Keratinocyte (primary cell): Measurements from ENCODE around the gene HMCN1. TPM values are rescaled to one million over a fixed set of nuclear protein-coding genes. Genes with fewer than 3 reads are reported as not detected.
A peak's percentile ranks its signal among the peaks of the same experiment; 100 is the strongest.

Experiments
- DNase-seq: peaks from one replicate; pipeline ENCODE4 v3.0.0-alpha.2; 2011; ENCODE audit warnings: low read depth, missing footprints, low spot score
- FAIRE-seq: peaks from 2 replicates; lab custom pipeline; 2011; peaks lifted over from hg19 to GRCh38; lab: Jason Lieb, UNC
- H2AFZ ChIP-seq: 2 replicates; pipeline ENCODE4 v1.6.0; 2012; ENCODE audit warnings: low read length, control low read depth, inconsistent platforms; ENCODE audit not compliant: control insufficient read depth
- H3K27ac ChIP-seq: 2 replicates; pipeline ENCODE4 v1.5.1; 2011; ENCODE audit warnings: low read length; ENCODE audit not compliant: control insufficient read depth, insufficient read depth
- H3K27me3 ChIP-seq: 3 replicates; pipeline ENCODE4 v1.6.0; 2011; ENCODE audit warnings: low read length; ENCODE audit not compliant: control insufficient read depth, insufficient read depth; ENCODE audit errors: extremely low read depth
- H3K36me3 ChIP-seq, 2 experiments: 2 replicates in 1 of 2; 3 replicates in 1 of 2; pipeline ENCODE4 v1.5.1; 2011; ENCODE audit warnings: low read length in 2 of 2, mild to moderate bottlenecking in 1 of 2; ENCODE audit not compliant: control insufficient read depth in 2 of 2, insufficient read depth in 2 of 2; ENCODE audit errors: extremely low read depth in 1 of 2
- H3K4me1 ChIP-seq: 3 replicates; pipeline ENCODE4 v1.5.1; 2011; ENCODE audit warnings: low read length; ENCODE audit not compliant: control insufficient read depth, insufficient read depth; ENCODE audit errors: extremely low read depth
- H3K4me2 ChIP-seq: 3 replicates; pipeline ENCODE4 v1.6.0; 2011; ENCODE audit warnings: low read depth, low read length; ENCODE audit not compliant: control insufficient read depth, insufficient read depth; ENCODE audit errors: extremely low read depth
- H3K4me3 ChIP-seq, 3 experiments: fragments of 200-600 bp in 1 of 3; sonication (generic) in 1 of 3; 2 replicates in 2 of 3; 3 replicates in 1 of 3; pipeline ENCODE4 v1.5.1; 2011 to 2016; ENCODE audit warnings: low read length in 3 of 3, mild to moderate bottlenecking in 3 of 3, control low read depth in 2 of 3, inconsistent platforms in 1 of 3, low read depth in 1 of 3, mixed read lengths in 1 of 3, mixed run types in 1 of 3, moderate library complexity in 1 of 3; ENCODE audit not compliant: control insufficient read depth in 2 of 3, insufficient read depth in 2 of 3; ENCODE audit errors: extremely low read depth in 1 of 3
- H3K79me2 ChIP-seq: 2 replicates; pipeline ENCODE4 v1.6.0; 2012; ENCODE audit warnings: low read length; ENCODE audit not compliant: control insufficient read depth, insufficient read depth
- H3K9ac ChIP-seq: 3 replicates; pipeline ENCODE4 v1.6.0; 2011; ENCODE audit warnings: low read length; ENCODE audit not compliant: control insufficient read depth, insufficient read depth; ENCODE audit errors: extremely low read depth
- H3K9me1 ChIP-seq: 3 replicates; pipeline ENCODE4 v1.6.0; 2011; ENCODE audit warnings: low read length; ENCODE audit not compliant: control insufficient read depth, insufficient read depth; ENCODE audit errors: extremely low read depth
- H3K9me3 ChIP-seq: 2 replicates; pipeline ENCODE4 v1.5.1; 2012; ENCODE audit warnings: low read depth, low read length; ENCODE audit not compliant: control insufficient read depth
- H4K20me1 ChIP-seq: 3 replicates; pipeline ENCODE4 v1.6.0; 2011; ENCODE audit warnings: low read length; ENCODE audit not compliant: control insufficient read depth, insufficient read depth; ENCODE audit errors: extremely low read depth
- EZH2 ChIP-seq: IDR thresholded peaks from one replicate; pipeline ENCODE4 v1.6.1; 2012; ENCODE audit warnings: inconsistent platforms, mild to moderate bottlenecking, low read length, moderate library complexity
- dilution Hi-C: fragments of 300-500 bp; cut with MboI; formaldehyde crosslinking; loops from one replicate; pipeline ENCODE4 v1.7.0; 2020; ENCODE audit warnings: low sequenced_read_pairs; ENCODE audit not compliant: extremely low pct_ligation_motif_present
- polyA plus RNA-seq, 5 experiments: library from polyadenylated mRNA; depleted of rRNA in 3 of 5; stranded (reverse) in 3 of 5; stranded (forward) in 1 of 5; unstranded in 1 of 5; fragments of >200 nt; gene quantifications; 1 replicate in 1 of 5; 2 replicates in 3 of 5; 3 replicates in 1 of 5; pipeline versions ENCODE4 v1.2.1 to v1.2.3, GENCODE V29; 2011 to 2012; ENCODE audit warnings: missing spikeins in 2 of 5, low read depth in 1 of 5, low replicate concordance in 1 of 5
- TF ChIP-seq, protein P1 (sequence below), 3 experiments: IDR thresholded peaks in 1 of 3; conservative IDR thresholded peaks in 1 of 3; optimal IDR thresholded peaks in 1 of 3; 2 replicates in 2 of 3; 3 replicates in 1 of 3; pipeline versions ENCODE3 to v1.5.1; 2011; ENCODE audit warnings: low read length in 3 of 3, mild to moderate bottlenecking in 3 of 3, moderate library complexity in 2 of 3, control low read depth in 1 of 3, inconsistent platforms in 1 of 3; ENCODE audit not compliant: insufficient read depth in 2 of 3; ENCODE audit errors: extremely low read depth in 1 of 3

Gene HMCN1
- polyA plus RNA-seq, 1 donor (not counting 4 experiments of a cell fraction or from before 2014, with no cell fraction given), result 1.8 TPM

DNA sequence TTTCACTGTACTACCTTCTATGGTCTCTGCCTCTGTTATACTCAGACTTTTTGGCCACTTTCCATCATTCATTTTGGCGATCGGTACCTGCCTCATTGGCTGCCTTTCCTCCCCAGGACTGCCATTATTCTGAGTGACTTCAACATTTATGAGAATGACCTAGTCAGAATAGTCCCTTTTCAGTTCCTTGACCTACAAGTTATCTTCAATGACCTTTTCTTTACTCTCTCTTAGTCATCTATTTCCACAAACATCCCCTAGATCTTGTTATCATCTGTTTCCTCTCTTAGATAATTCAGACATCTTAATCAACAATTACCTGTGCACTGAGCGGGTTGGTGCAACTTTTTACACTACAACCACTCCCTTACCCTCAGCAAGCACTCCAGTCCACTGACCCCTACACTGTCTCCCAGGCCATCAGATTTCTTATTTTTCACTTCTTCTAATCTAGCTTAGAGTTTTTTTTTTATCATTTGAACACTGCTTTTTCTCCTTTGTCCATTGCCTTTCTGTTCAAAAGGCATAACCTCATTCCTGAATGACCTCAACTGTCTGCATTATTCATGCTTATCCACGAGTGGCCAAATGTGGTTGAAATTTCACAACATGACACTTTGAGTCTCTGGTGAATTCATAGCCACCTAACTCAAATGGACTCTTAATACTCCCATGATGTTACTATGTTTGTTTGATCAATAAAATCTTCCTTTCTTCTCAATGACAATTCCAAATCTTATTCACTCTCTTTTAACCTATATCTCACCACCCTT is 112.7 kb downstream of the HMCN1 start:
- no peaks in the 10 kb centered on the region for H4K20me1 ChIP-seq
- H3K9me3 ChIP-seq, result no peaks in the 10 kb centered on the region
- no peak overlapping the region for H3K4me2 ChIP-seq
- peak; percentile 39 for FAIRE-seq
- H2AFZ ChIP-seq, result no peak overlapping the region
- no peak overlapping the region for H3K27ac ChIP-seq
- dilution Hi-C loops, result no loop called here
- DNase-seq, result no peak
- no peaks in the 10 kb centered on the region for H3K27me3 ChIP-seq
- no peak overlapping the region for H3K9ac ChIP-seq
- H3K36me3 ChIP-seq, result no peaks in the 10 kb centered on the region
- H3K79me2 ChIP-seq, result no peaks in the 10 kb centered on the region
- H3K4me1 ChIP-seq, result peaks cover 12% of the 10 kb centered on the region
- TF ChIP-seq EZH2, result no peak
- TF ChIP-seq, protein P1, sequence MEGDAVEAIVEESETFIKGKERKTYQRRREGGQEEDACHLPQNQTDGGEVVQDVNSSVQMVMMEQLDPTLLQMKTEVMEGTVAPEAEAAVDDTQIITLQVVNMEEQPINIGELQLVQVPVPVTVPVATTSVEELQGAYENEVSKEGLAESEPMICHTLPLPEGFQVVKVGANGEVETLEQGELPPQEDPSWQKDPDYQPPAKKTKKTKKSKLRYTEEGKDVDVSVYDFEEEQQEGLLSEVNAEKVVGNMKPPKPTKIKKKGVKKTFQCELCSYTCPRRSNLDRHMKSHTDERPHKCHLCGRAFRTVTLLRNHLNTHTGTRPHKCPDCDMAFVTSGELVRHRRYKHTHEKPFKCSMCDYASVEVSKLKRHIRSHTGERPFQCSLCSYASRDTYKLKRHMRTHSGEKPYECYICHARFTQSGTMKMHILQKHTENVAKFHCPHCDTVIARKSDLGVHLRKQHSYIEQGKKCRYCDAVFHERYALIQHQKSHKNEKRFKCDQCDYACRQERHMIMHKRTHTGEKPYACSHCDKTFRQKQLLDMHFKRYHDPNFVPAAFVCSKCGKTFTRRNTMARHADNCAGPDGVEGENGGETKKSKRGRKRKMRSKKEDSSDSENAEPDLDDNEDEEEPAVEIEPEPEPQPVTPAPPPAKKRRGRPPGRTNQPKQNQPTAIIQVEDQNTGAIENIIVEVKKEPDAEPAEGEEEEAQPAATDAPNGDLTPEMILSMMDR (optimal IDR thresholded peaks at IDR 0.05 in 1 of 3, IDR thresholded peaks at IDR 0.05 in 1 of 3, conservative IDR thresholded peaks at IDR 0.05 in 1 of 3; ENCODE audit: extremely low read depth in 1 of 3, insufficient read depth in 2 of 3, low read length in 3 of 3), result no peak
- H3K4me3 ChIP-seq, result no peak overlapping the region
- H3K9me1 ChIP-seq, result no peaks in the 10 kb centered on the region

DNA sequence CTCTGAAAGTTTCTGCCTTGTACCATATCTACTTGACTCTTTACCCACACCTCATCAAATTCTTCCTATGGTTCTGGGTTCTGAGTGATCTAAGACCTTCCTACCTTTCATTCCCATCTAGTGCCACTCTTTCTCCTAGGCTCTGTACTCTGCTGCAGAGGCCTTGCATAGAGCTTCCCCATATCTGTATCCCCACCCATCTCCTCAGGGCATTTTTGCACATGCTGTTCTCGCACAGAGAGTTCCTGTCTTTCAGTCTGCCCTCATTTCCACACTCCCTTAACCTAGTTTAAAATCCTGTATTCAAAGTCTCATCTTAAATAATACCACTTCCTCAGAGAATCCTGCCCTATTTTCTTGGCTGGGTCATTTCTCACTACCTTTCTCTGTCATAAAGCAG is 114.8 kb downstream of the HMCN1 start:
- Histone ChIP-seq H3K4me1 (peaks cover 20% of the 10 kb centered on the region), H3K36me3 (no peaks in the 10 kb centered on the region), H3K9me3 (no peaks in the 10 kb centered on the region), H3K27me3 (no peaks in the 10 kb centered on the region), H4K20me1 (no peaks in the 10 kb centered on the region), H3K9me1 (no peaks in the 10 kb centered on the region), H3K4me2 (no peak overlapping the region), H3K79me2 (no peaks in the 10 kb centered on the region), H3K27ac (no peak overlapping the region), H3K4me3 (no peak overlapping the region), H3K9ac (no peak overlapping the region), H2AFZ (no peak overlapping the region)
- DNase-seq, result no peak
- no peak for FAIRE-seq
- TF ChIP-seq, protein P1 (optimal IDR thresholded peaks at IDR 0.05 in 1 of 3, IDR thresholded peaks at IDR 0.05 in 1 of 3, conservative IDR thresholded peaks at IDR 0.05 in 1 of 3; ENCODE audit: extremely low read depth in 1 of 3, insufficient read depth in 2 of 3, low read length in 3 of 3), result no peak
- no peak for TF ChIP-seq EZH2
- dilution Hi-C loops, result no loop called here
